Gastrocnemius medialis (tissue), 4 donors: ENCODE measurements around the gene HES2.

ENCODE experiments used
- CTCF ChIP-seq, 5 experiments: fragments of 450-650 bp in 3 of 5; fragments of 200-600 bp in 2 of 5; sonication (generic) in 2 of 5; IDR thresholded peaks in 4 of 5; conservative IDR thresholded peaks in 1 of 5; 1 replicate in 4 of 5; 2 replicates in 1 of 5; pipeline ENCODE4 v1.5.1; 2016 to 2019; ENCODE audit warnings: antibody characterized with exemption in 5 of 5, mild to moderate bottlenecking in 3 of 5, moderate library complexity in 3 of 5
- POLR2A ChIP-seq, 2 donors: fragments of 450-650 bp; IDR thresholded peaks; one replicate each; pipeline ENCODE4 v1.6.1; 2017; ENCODE audit warnings: antibody characterized with exemption in 2 of 2, mild to moderate bottlenecking in 2 of 2, moderate library complexity in 2 of 2

GRCh38 chr1:6380037-6380436 is 39.7 kb downstream of the HES2 start:
- TF ChIP-seq CTCF (IDR thresholded peaks at IDR 0.05 in 4 of 5, conservative IDR thresholded peaks at IDR 0.05 in 1 of 5) (no peak), POLR2A (IDR thresholded peaks at IDR 0.05) (no peak)
